IMR-90 (cell line): ENCODE data around the gene ZNF132. TPM values are rescaled to one million over a fixed set of nuclear protein-coding genes. Genes with fewer than 3 reads are reported as not detected.
"Not testable (repeated sequence)": the region's sequence is repeated elsewhere in the genome, so short reads cannot be mapped to it uniquely, and the experiment has no call there.

ENCODE experiments used
- ATAC-seq: fragments of 200-7000 bp; cut with Tn5 transposase; 2 replicates; pipeline ENCODE4 v1.9.1; 2020; ENCODE audit warnings: low read depth, mild to moderate bottlenecking, moderate library complexity
- BruUV-seq: library from RNA; stranded (reverse); fragments of 400-500 nt; replicated peaks from 2 replicates; lab custom pipeline; 2021; lab: Mats Ljungman, UMichigan
- CTCF ChIA-PET: fragments of 300-600 bp; formaldehyde crosslinking; extraction: SDS; loops from one replicate; lab custom pipeline; 2021; ENCODE audit warnings: antibody characterized with exemption; lab: Yijun Ruan, JAX
- POLR2A ChIA-PET: fragments of 300-600 bp; sonication (Branson Sonifier 250); formaldehyde crosslinking; loops from one replicate; lab custom pipeline; 2022; ENCODE audit warnings: antibody characterized with exemption; ENCODE audit not compliant: unreplicated experiment; lab: Charles Lee
- DNase-seq: peaks from one replicate; pipeline ENCODE4 v3.0.0; 2013
- H2AFZ ChIP-seq: replicated peaks from 2 replicates; pipeline ENCODE3; 2013; ENCODE audit warnings: low read length, mild to moderate bottlenecking; ENCODE audit not compliant: poor library complexity
- H2AK5ac ChIP-seq: 2 replicates; pipeline ENCODE4 v1.6.1; 2013; ENCODE audit warnings: low read depth, low read length, inconsistent platforms
- H2AK9ac ChIP-seq: replicated peaks from 2 replicates; pipeline ENCODE3; 2013; ENCODE audit warnings: mild to moderate bottlenecking, low read depth, low read length, moderate library complexity; ENCODE audit not compliant: poor library complexity
- H2BK120ac ChIP-seq: 2 replicates; pipeline ENCODE4 v1.6.1; 2013; ENCODE audit warnings: low read depth, low read length, inconsistent platforms
- H2BK15ac ChIP-seq: 3 replicates; pipeline ENCODE4 v1.6.1; 2013; ENCODE audit warnings: low read depth, low read length, inconsistent platforms
- H2BK20ac ChIP-seq: 2 replicates; pipeline ENCODE4 v1.6.1; 2013; ENCODE audit warnings: low read depth, mild to moderate bottlenecking, inconsistent platforms, low read length, moderate library complexity
- H2BK5ac ChIP-seq: 2 replicates; pipeline ENCODE4 v1.6.1; 2013; ENCODE audit warnings: mild to moderate bottlenecking, low read depth, low read length, inconsistent platforms; ENCODE audit not compliant: poor library complexity, severe bottlenecking
- H3K14ac ChIP-seq: replicated peaks from 2 replicates; pipeline ENCODE4 v1.6.1; 2013; ENCODE audit warnings: low read depth, low read length, inconsistent platforms
- H3K18ac ChIP-seq: 2 replicates; pipeline ENCODE4 v1.6.1; 2013; ENCODE audit warnings: low read depth, low read length, control low read depth
- H3K23ac ChIP-seq: 2 replicates; pipeline ENCODE4 v1.6.1; 2013; ENCODE audit warnings: low read depth, low read length, inconsistent platforms
- H3K27ac ChIP-seq: 2 replicates; pipeline ENCODE4 v1.5.1; 2013; ENCODE audit warnings: mild to moderate bottlenecking, control low read depth, low read length; ENCODE audit not compliant: insufficient read depth
- H3K27me3 ChIP-seq: 2 replicates; pipeline ENCODE4 v1.6.1; 2013; ENCODE audit warnings: low read length; ENCODE audit not compliant: control insufficient read depth, insufficient read depth
- H3K36me3 ChIP-seq: 2 replicates; pipeline ENCODE4 v1.6.1; 2013; ENCODE audit warnings: low read length, mixed read lengths; ENCODE audit not compliant: control insufficient read depth, insufficient read depth
- H3K4ac ChIP-seq: 2 replicates; pipeline ENCODE4 v1.6.1; 2013; ENCODE audit warnings: low read depth, low read length, inconsistent platforms
- H3K4me1 ChIP-seq: 2 replicates; pipeline ENCODE4 v1.6.1; 2013; ENCODE audit warnings: low read length, mixed read lengths; ENCODE audit not compliant: control insufficient read depth, insufficient read depth
- H3K4me2 ChIP-seq: 2 replicates; pipeline ENCODE4 v1.6.1; 2013; ENCODE audit warnings: low read depth, mild to moderate bottlenecking, control low read depth, low read length, moderate library complexity
- H3K4me3 ChIP-seq: 2 replicates; pipeline ENCODE4 v1.5.1; 2013; ENCODE audit warnings: low read depth, mild to moderate bottlenecking, control low read depth, low read length, moderate library complexity; ENCODE audit not compliant: insufficient read depth
- H3K56ac ChIP-seq: 2 replicates; pipeline ENCODE4 v1.6.1; 2013; ENCODE audit warnings: low read length, inconsistent platforms; ENCODE audit not compliant: insufficient read depth; ENCODE audit errors: extremely low read depth
- H3K79me1 ChIP-seq, 2 experiments: 2 replicates each; pipeline ENCODE4 v1.6.1; 2013; ENCODE audit warnings: low read length in 2 of 2, inconsistent platforms in 1 of 2, low read depth in 1 of 2
- H3K9ac ChIP-seq: 2 replicates; pipeline ENCODE4 v1.6.1; 2013; ENCODE audit warnings: low read depth, low read length, control low read depth
- H3K9me1 ChIP-seq: 2 replicates; pipeline ENCODE4 v1.6.1; 2013; ENCODE audit warnings: low read length, inconsistent platforms; ENCODE audit not compliant: insufficient read depth
- H3K9me3 ChIP-seq: 2 replicates; pipeline ENCODE4 v1.6.1; 2013; ENCODE audit warnings: low read length; ENCODE audit not compliant: control insufficient read depth, insufficient read depth
- H4K20me1 ChIP-seq: 2 replicates; pipeline ENCODE4 v1.6.1; 2013; ENCODE audit warnings: low read length, inconsistent platforms; ENCODE audit not compliant: insufficient read depth
- H4K5ac ChIP-seq: 2 replicates; pipeline ENCODE4 v1.6.1; 2013; ENCODE audit warnings: mild to moderate bottlenecking, low read depth, low read length, control low read depth
- H4K8ac ChIP-seq, 2 experiments: 2 replicates each; pipeline ENCODE4 v1.6.1; 2013; ENCODE audit warnings: low read depth in 2 of 2, low read length in 2 of 2, control low read depth in 1 of 2, inconsistent platforms in 1 of 2
- H4K91ac ChIP-seq: 2 replicates; pipeline ENCODE4 v1.6.1; 2013; ENCODE audit warnings: low read depth, low read length, inconsistent platforms; ENCODE audit not compliant: insufficient read depth
- WGBS, 2 experiments: methylation state at CpG; one replicate each; pipeline versions ENCODE4 v1.1.5 to v1.1.7; 2013; ENCODE audit warnings: missing lambda C conversion rate in 2 of 2; ENCODE audit not compliant: insufficient read length in 1 of 2; ENCODE audit errors: extremely low coverage in 2 of 2; 5-methylcytosine and 5-hydroxymethylcytosine counted together
- dilution Hi-C: fragments of 300-500 bp; cut with HindIII; formaldehyde crosslinking; loops from one replicate; pipeline ENCODE4 v1.14.3; 2018; ENCODE audit warnings: low sequenced_read_pairs; ENCODE audit not compliant: unreplicated experiment
- in situ Hi-C: fragments of 300-500 bp; cut with MboI; formaldehyde crosslinking; loops from 3 replicates; pipeline ENCODE4 v1.14.3; 2019; ENCODE audit warnings: low sequenced_read_pairs, inconsistent platforms, mixed read lengths
- intact Hi-C: fragments of 100-400 bp; cut with micrococcal nuclease; formaldehyde crosslinking; loops from 2 replicates; pipeline ENCODE4 v1.10.0; 2022
- polyA plus RNA-seq, 3 experiments: library from polyadenylated mRNA; depleted of rRNA; stranded (reverse); fragments of >200 nt; gene quantifications; 2 replicates each; pipeline ENCODE4 v1.2.3, GENCODE V29; 2012; ENCODE audit warnings: low replicate concordance in 1 of 3
- total RNA-seq: library from RNA; depleted of rRNA; stranded (reverse); fragments of >200 nt; gene quantifications from 2 replicates; pipeline ENCODE4 v1.2.3, GENCODE V29; 2012

ZNF132 gene
- total and polyA plus RNA-seq, 2 of the 4 experiments (the other 2 are of a cell fraction) = 2.4 to 13.6 TPM

DNA sequence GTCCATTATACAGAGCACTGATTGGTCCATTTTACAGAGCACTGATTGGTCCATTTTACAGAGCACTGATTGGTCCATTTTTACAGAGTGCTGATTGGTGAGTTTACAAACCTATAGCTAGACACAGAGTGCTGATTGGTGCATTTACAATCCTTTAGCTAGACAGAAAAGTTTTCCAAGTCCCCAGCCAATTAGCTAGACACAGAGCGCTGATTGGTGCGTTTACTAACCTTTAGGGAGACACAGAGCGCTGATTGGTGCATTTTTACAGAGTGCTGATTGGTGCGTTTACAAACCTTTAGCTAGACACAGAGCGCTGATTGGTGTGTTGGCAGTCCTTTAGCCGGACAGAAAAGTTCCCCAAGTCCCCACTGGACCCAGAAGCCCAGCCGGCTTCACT, 3.0 kb upstream of the ZNF132 start:
- CTCF ChIA-PET, H3K27me3 ChIP-seq, H3K27ac ChIP-seq, H3K9ac ChIP-seq, H2BK120ac ChIP-seq, H2AK5ac ChIP-seq, H2BK15ac ChIP-seq, BruUV-seq, H3K9me1 ChIP-seq, H3K36me3 ChIP-seq, H3K14ac ChIP-seq, H4K5ac ChIP-seq, H3K23ac ChIP-seq, H3K18ac ChIP-seq, in situ Hi-C loops, H3K56ac ChIP-seq, H4K91ac ChIP-seq, H2BK20ac ChIP-seq, dilution Hi-C loops, H3K4me1 ChIP-seq, H4K8ac ChIP-seq, H3K4me2 ChIP-seq, POLR2A ChIA-PET, H3K4me3 ChIP-seq, H2BK5ac ChIP-seq, intact Hi-C loops, ATAC-seq, H2AFZ ChIP-seq, DNase-seq, H4K20me1 ChIP-seq, H2AK9ac ChIP-seq, H3K4ac ChIP-seq: not testable (repeated sequence)
- 81% methylated on average over 5 of the region's 7 CpGs; no CpG with 5 or more reads in 1 of the 2 experiments for WGBS, 2 experiments
- peaks cover 10% of the 10 kb centered on the region for H3K9me3 ChIP-seq
- H3K79me1 ChIP-seq = peaks cover 10 to 24% of the 10 kb centered on the region in 2 experiments
